Measurements from ENCODE around the gene GDAP1L1.
"Not testable (repeated sequence)": the region's sequence is repeated elsewhere in the genome, so short reads cannot be mapped to it uniquely, and the experiment has no call there.

The GDAP1L1 gene

GRCh38 chr20:44256961-44257360 lies 9.9 kb downstream of the GDAP1L1 start:
- no peak for DNase-seq

GRCh38 chr20:44258226-44258890 lies 11.2 kb downstream of the GDAP1L1 start:
- DNase-seq, result no peak

GRCh38 chr20:44264287-44264686 lies 17.2 kb downstream of the GDAP1L1 start:
- no peak for DNase-seq

GRCh38 chr20:44268802-44269201 lies 21.7 kb downstream of the GDAP1L1 start:
- DNase-seq, result no peak

- DNase-seq, result no peak
Measured at GRCh38 chr20:44271915-44272663, 25.0 kb downstream of the GDAP1L1 start.

GRCh38 chr20:44273231-44274215 lies 26.4 kb downstream of the GDAP1L1 start:
- no peak for DNase-seq

GRCh38 chr20:44274303-44275017 lies 27.4 kb downstream of the GDAP1L1 start:
- DNase-seq, result no peak

GRCh38 chr20:44279228-44279627 lies 32.1 kb downstream of the GDAP1L1 start:
- no peak for DNase-seq

- DNase-seq, result no peak
Measured at GRCh38 chr20:44280387-44280786, 33.3 kb downstream of the GDAP1L1 start.

- no peak for DNase-seq
Measured at GRCh38 chr20:44282192-44282591, 35.1 kb downstream of the GDAP1L1 start.

GRCh38 chr20:44284032-44284431 lies 36.9 kb downstream of the GDAP1L1 start:
- DNase-seq, result no peak

GRCh38 chr20:44287272-44288097 lies 40.4 kb downstream of the GDAP1L1 start:
- no peak for DNase-seq

- DNase-seq, result no peak
Measured at GRCh38 chr20:44288252-44288651, 41.1 kb downstream of the GDAP1L1 start.

GRCh38 chr20:44291754-44292153 lies 44.6 kb downstream of the GDAP1L1 start:
- no peak for DNase-seq

- no peak for DNase-seq
Measured at GRCh38 chr20:44296011-44296410, 48.9 kb downstream of the GDAP1L1 start.

GRCh38 chr20:44297721-44298120 lies 50.6 kb downstream of the GDAP1L1 start:
- no peak for DNase-seq

GRCh38 chr20:44299011-44299535 lies 52.0 kb downstream of the GDAP1L1 start:
- DNase-seq, result not testable (repeated sequence)

GRCh38 chr20:44301285-44301684 lies 54.2 kb downstream of the GDAP1L1 start:
- no peak for DNase-seq

- DNase-seq, result no peak
Measured at GRCh38 chr20:44302026-44302669, 55.0 kb downstream of the GDAP1L1 start.

- DNase-seq, result no peak
Measured at GRCh38 chr20:44302736-44303135, 55.6 kb downstream of the GDAP1L1 start.

- no peak for DNase-seq
Measured at GRCh38 chr20:44304383-44304782, 57.3 kb downstream of the GDAP1L1 start.

Measured in femur (tissue), 1 donor.